Trophoblast cell (in vitro differentiated cells and primary cell): Measurements from ENCODE around the gene SBDS.

Source experiments
- DNase-seq, 2 donors: peaks; one replicate each; pipeline ENCODE4 v3.0.0-alpha.2; 2016
- H2AFZ ChIP-seq: 2 replicates; pipeline ENCODE4 v1.6.1; 2013; ENCODE audit warnings: low read length, moderate library complexity, mild to moderate bottlenecking; ENCODE audit not compliant: insufficient read depth, poor library complexity
- H2AK5ac ChIP-seq: 2 replicates; pipeline ENCODE4 v1.6.1; 2013; ENCODE audit warnings: mild to moderate bottlenecking, low read length
- H2BK120ac ChIP-seq: 2 replicates; pipeline ENCODE4 v1.6.1; 2013; ENCODE audit warnings: low read length, mild to moderate bottlenecking, moderate library complexity; ENCODE audit not compliant: insufficient read depth, poor library complexity
- H2BK12ac ChIP-seq: 2 replicates; pipeline ENCODE4 v1.6.1; 2013; ENCODE audit warnings: mild to moderate bottlenecking, low read length, moderate library complexity
- H2BK5ac ChIP-seq: 2 replicates; pipeline ENCODE4 v1.6.1; 2013; ENCODE audit warnings: low read length, low read depth, moderate library complexity, mild to moderate bottlenecking; ENCODE audit not compliant: poor library complexity
- H3K14ac ChIP-seq: 2 replicates; pipeline ENCODE4 v1.6.1; 2013; ENCODE audit warnings: mild to moderate bottlenecking, low read length
- H3K18ac ChIP-seq: 2 replicates; pipeline ENCODE4 v1.6.1; 2013; ENCODE audit warnings: mild to moderate bottlenecking, low read length
- H3K23ac ChIP-seq: 2 replicates; pipeline ENCODE4 v1.6.1; 2013; ENCODE audit warnings: low read length
- H3K27ac ChIP-seq: 2 replicates; pipeline ENCODE4 v1.5.1; 2013; ENCODE audit warnings: low read depth, mild to moderate bottlenecking, inconsistent platforms, low read length, moderate library complexity
- H3K27me3 ChIP-seq: 2 replicates; pipeline ENCODE4 v1.6.1; 2013; ENCODE audit warnings: inconsistent platforms, mild to moderate bottlenecking, low read length, moderate library complexity; ENCODE audit not compliant: insufficient read depth
- H3K36me3 ChIP-seq, 2 experiments: 1 replicate in 1 of 2; 2 replicates in 1 of 2; pipeline ENCODE4 v1.6.1; 2013; ENCODE audit warnings: low read length in 2 of 2, mild to moderate bottlenecking in 2 of 2, moderate library complexity in 1 of 2; ENCODE audit not compliant: insufficient read depth in 2 of 2, control insufficient read depth in 1 of 2
- H3K4ac ChIP-seq: 2 replicates; pipeline ENCODE4 v1.6.1; 2013; ENCODE audit warnings: low read depth, mild to moderate bottlenecking, low read length, moderate library complexity
- H3K4me1 ChIP-seq, 2 experiments: 1 replicate in 1 of 2; 2 replicates in 1 of 2; pipeline ENCODE4 v1.6.1; 2013; ENCODE audit warnings: low read length in 2 of 2, mild to moderate bottlenecking in 2 of 2, moderate library complexity in 1 of 2; ENCODE audit not compliant: insufficient read depth in 2 of 2, control insufficient read depth in 1 of 2
- H3K4me2 ChIP-seq: 2 replicates; pipeline ENCODE4 v1.6.1; 2013; ENCODE audit warnings: inconsistent platforms, mild to moderate bottlenecking, low read length, moderate library complexity
- H3K4me3 ChIP-seq: 2 replicates; pipeline ENCODE4 v1.5.1; 2013; ENCODE audit warnings: mild to moderate bottlenecking, low read depth, low read length, inconsistent platforms
- H3K79me1 ChIP-seq: one replicate; pipeline ENCODE4 v1.6.1; 2013; ENCODE audit warnings: low read length
- H3K79me2 ChIP-seq: 2 replicates; pipeline ENCODE4 v1.6.1; 2013; ENCODE audit warnings: low read length, mild to moderate bottlenecking; ENCODE audit not compliant: control insufficient read depth, insufficient read depth, poor library complexity
- H3K9ac ChIP-seq: 2 replicates; pipeline ENCODE4 v1.6.1; 2013; ENCODE audit warnings: mild to moderate bottlenecking, low read length
- H3K9me3 ChIP-seq: 2 replicates; pipeline ENCODE4 v1.6.1; 2013; ENCODE audit warnings: low read depth, mild to moderate bottlenecking, control low read depth, inconsistent platforms, low read length; ENCODE audit not compliant: insufficient read depth
- H4K12ac ChIP-seq: 2 replicates; pipeline ENCODE4 v1.6.1; 2013; ENCODE audit warnings: low read depth, mild to moderate bottlenecking, low read length, moderate library complexity
- H4K8ac ChIP-seq: 2 replicates; pipeline ENCODE4 v1.6.1; 2013; ENCODE audit warnings: low read depth, mild to moderate bottlenecking, low read length, moderate library complexity
- H4K91ac ChIP-seq: one replicate; pipeline ENCODE4 v1.6.1; 2013; ENCODE audit warnings: low read depth, mild to moderate bottlenecking, low read length, moderate library complexity
- WGBS: extraction: QIAGEN DNeasy Blood & Tissue Kit; methylation state at CpG from one replicate; pipeline ENCODE4 v1.1.7; 2013; ENCODE audit warnings: missing lambda C conversion rate; ENCODE audit not compliant: insufficient read length, insufficient coverage; ENCODE audit errors: extremely low coverage; 5-methylcytosine and 5-hydroxymethylcytosine counted together

The SBDS gene

GRCh38 chr7:67022511-67022910 lies 27.1 kb upstream of the SBDS start:
- H4K12ac ChIP-seq = no peak overlapping the region
- H3K9me3 ChIP-seq = no peaks in the 10 kb centered on the region
- no peak overlapping the region for H2AK5ac ChIP-seq
- no peak overlapping the region for H3K18ac ChIP-seq
- H3K36me3 ChIP-seq = peaks cover 16 to 23% of the 10 kb centered on the region in 2 experiments
- no CpG with 5 or more reads among the region's 3 CpGs for WGBS
- peaks cover 2% of the 10 kb centered on the region for H3K79me1 ChIP-seq
- no peak overlapping the region for H2AFZ ChIP-seq
- no peak overlapping the region for H3K4me2 ChIP-seq
- H4K91ac ChIP-seq = no peak overlapping the region
- H3K9ac ChIP-seq = no peak overlapping the region
- H2BK120ac ChIP-seq = no peak overlapping the region
- no peak overlapping the region for H3K27ac ChIP-seq
- H2BK12ac ChIP-seq = no peak overlapping the region
- no peak overlapping the region for H3K4ac ChIP-seq
- H3K4me3 ChIP-seq = no peak overlapping the region
- no peak overlapping the region for H3K14ac ChIP-seq
- no peak overlapping the region for H2BK5ac ChIP-seq
- H4K8ac ChIP-seq = no peak overlapping the region
- no peaks in the 10 kb centered on the region for H3K4me1 ChIP-seq
- DNase-seq = no peak
- H3K23ac ChIP-seq = no peak overlapping the region
- H3K79me2 ChIP-seq = no peaks in the 10 kb centered on the region
- no peaks in the 10 kb centered on the region for H3K27me3 ChIP-seq

- H3K4ac ChIP-seq = no peak overlapping the region
- no peak overlapping the region for H3K4me2 ChIP-seq
- no peaks in the 10 kb centered on the region for H3K79me2 ChIP-seq
- H2AK5ac ChIP-seq = no peak overlapping the region
- peaks cover 2% of the 10 kb centered on the region for H3K79me1 ChIP-seq
- no peak overlapping the region for H3K4me3 ChIP-seq
- H2BK12ac ChIP-seq = no peak overlapping the region
- H4K8ac ChIP-seq = no peak overlapping the region
- H3K4me1 ChIP-seq = no peaks in the 10 kb centered on the region
- no peaks in the 10 kb centered on the region for H3K27me3 ChIP-seq
- H4K91ac ChIP-seq = no peak overlapping the region
- H4K12ac ChIP-seq = no peak overlapping the region
- no peak overlapping the region for H3K23ac ChIP-seq
- H2BK5ac ChIP-seq = no peak overlapping the region
- no peak overlapping the region for H3K14ac ChIP-seq
- no peak overlapping the region for H2BK120ac ChIP-seq
- H3K9ac ChIP-seq = no peak overlapping the region
- H3K27ac ChIP-seq = no peak overlapping the region
- no peak overlapping the region for H3K18ac ChIP-seq
- no peak overlapping the region for H2AFZ ChIP-seq
- WGBS = no CpG with 5 or more reads among the region's 7 CpGs
- peaks cover 16 to 25% of the 10 kb centered on the region in 2 experiments for H3K36me3 ChIP-seq
- DNase-seq = peak; percentile 23 to 37
- H3K9me3 ChIP-seq = no peaks in the 10 kb centered on the region
These were observed 25.9 kb upstream of the SBDS start for GRCh38 chr7:67021260-67021659.

GRCh38 chr7:67019562-67020390 lies 24.4 kb upstream of the SBDS start:
- H2BK120ac ChIP-seq = no peak overlapping the region
- H3K79me2 ChIP-seq = no peaks in the 10 kb centered on the region
- no CpG with 5 or more reads among the region's 8 CpGs for WGBS
- no peak overlapping the region for H4K8ac ChIP-seq
- H2BK12ac ChIP-seq = no peak overlapping the region
- no peak overlapping the region for H3K14ac ChIP-seq
- H3K23ac ChIP-seq = no peak overlapping the region
- no peak overlapping the region for H3K4ac ChIP-seq
- H3K18ac ChIP-seq = no peak overlapping the region
- H4K12ac ChIP-seq = no peak overlapping the region
- H3K79me1 ChIP-seq = peaks cover 2% of the 10 kb centered on the region
- no peak overlapping the region for H3K4me3 ChIP-seq
- no peak overlapping the region for H3K4me2 ChIP-seq
- H3K9ac ChIP-seq = no peak overlapping the region
- no peaks in the 10 kb centered on the region for H3K4me1 ChIP-seq
- no peaks in the 10 kb centered on the region for H3K9me3 ChIP-seq
- peak; percentile 8 to 69 for DNase-seq
- H3K27ac ChIP-seq = no peak overlapping the region
- no peak overlapping the region for H4K91ac ChIP-seq
- no peak overlapping the region for H2AFZ ChIP-seq
- H3K27me3 ChIP-seq = no peaks in the 10 kb centered on the region
- H2BK5ac ChIP-seq = no peak overlapping the region
- no peak overlapping the region for H2AK5ac ChIP-seq
- peaks cover 21 to 25% of the 10 kb centered on the region in 2 experiments for H3K36me3 ChIP-seq

- no peak for DNase-seq
- WGBS = no CpG with 5 or more reads among the region's 7 CpGs
- Histone ChIP-seq H3K79me2 (no peaks in the 10 kb centered on the region), H3K18ac (no peak overlapping the region), H3K79me1 (peaks cover 2% of the 10 kb centered on the region), H2AK5ac (no peak overlapping the region), H2AFZ (no peak overlapping the region), H3K4me1 (no peaks in the 10 kb centered on the region), H4K8ac (no peak overlapping the region), H3K4me3 (no peak overlapping the region), H3K23ac (peak overlapping the region; percentile 0), H3K4me2 (no peak overlapping the region), H4K91ac (no peak overlapping the region), H3K9me3 (no peaks in the 10 kb centered on the region), H2BK12ac (no peak overlapping the region), H3K14ac (no peak overlapping the region), H2BK5ac (no peak overlapping the region), H2BK120ac (no peak overlapping the region), H3K27me3 (no peaks in the 10 kb centered on the region), H3K4ac (no peak overlapping the region), H3K9ac (no peak overlapping the region), H3K36me3 (peaks cover 22 to 26% of the 10 kb centered on the region in 2 experiments), H4K12ac (no peak overlapping the region), H3K27ac (no peak overlapping the region)
These were observed 23.6 kb upstream of the SBDS start for GRCh38 chr7:67018940-67019339.
